SK-N-MC (cell line): Measurements from ENCODE around the gene KDM3B.

ENCODE experiments used
- DNase-seq: peaks from one replicate; pipeline ENCODE4 v3.0.0-alpha.2; 2011; ENCODE audit warnings: low read depth, low spot score
- H3K27ac ChIP-seq: fragments of 200-600 bp; sonication (generic); 2 replicates; pipeline ENCODE4 v1.5.1; 2016; ENCODE audit warnings: mixed run types
- H3K36me3 ChIP-seq: fragments of 200-600 bp; sonication (generic); 2 replicates; pipeline ENCODE4 v1.6.1; 2017; ENCODE audit warnings: antibody characterized with exemption, low read length, mixed read lengths; ENCODE audit not compliant: insufficient read depth
- H3K4me3 ChIP-seq: fragments of 200-600 bp; sonication (generic); 2 replicates; pipeline ENCODE4 v1.5.1; 2016
- H3K9ac ChIP-seq: fragments of 200-600 bp; sonication (generic); 2 replicates; pipeline ENCODE4 v1.8.0; 2017; ENCODE audit warnings: mixed run types, mixed read lengths; ENCODE audit not compliant: insufficient read length
- H3K9me3 ChIP-seq: fragments of 200-600 bp; sonication (generic); 2 replicates; pipeline ENCODE4 v1.6.1; 2017; ENCODE audit warnings: low read depth, mild to moderate bottlenecking, antibody characterized with exemption, low read length, moderate library complexity, mixed read lengths
- EZH2 ChIP-seq: fragments of 200-600 bp; sonication (generic); IDR thresholded peaks from one replicate; pipeline ENCODE4 v1.6.1; 2017; ENCODE audit warnings: antibody characterized with exemption
- FOXP2 ChIP-seq: optimal IDR thresholded peaks from 2 replicates; pipeline ENCODE3; 2011; ENCODE audit warnings: mild to moderate bottlenecking, moderate library complexity; ENCODE audit not compliant: insufficient read depth; ENCODE audit errors: extremely low read length, control extremely low read depth
- POLR2AphosphoS5 ChIP-seq: IDR thresholded peaks from 2 replicates; pipeline ENCODE4 v1.6.1; 2012; ENCODE audit warnings: mild to moderate bottlenecking, low read depth, low read length, borderline replicate concordance

The KDM3B gene

DNA sequence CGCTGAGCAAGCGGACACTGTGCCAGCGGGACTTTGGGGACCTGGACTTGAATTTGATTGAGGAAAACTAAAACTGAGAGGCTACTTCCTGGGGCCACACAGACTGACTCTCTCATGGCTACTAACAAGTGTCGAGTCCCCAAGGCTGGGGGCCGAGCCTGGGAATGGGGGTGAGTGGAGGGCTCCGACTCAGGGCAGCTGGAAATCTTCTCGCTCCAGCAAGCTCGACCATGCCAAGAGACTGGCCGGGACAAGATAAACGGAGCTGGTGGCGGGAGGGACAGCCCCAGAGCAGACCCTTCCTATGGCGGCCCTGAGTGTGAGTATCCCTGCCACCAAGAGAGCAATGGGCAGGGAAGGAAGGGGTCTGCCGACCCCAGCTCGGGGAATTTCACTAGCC lies 5.6 kb upstream of the KDM3B start:
- Histone ChIP-seq H3K9ac (no peak overlapping the region), H3K4me3 (no peak overlapping the region), H3K27ac (no peak overlapping the region), H3K36me3 (peaks cover 63% of the 10 kb centered on the region), H3K9me3 (peaks cover 3% of the 10 kb centered on the region; the same call in 1 of the 2 replicates)
- DNase-seq = no peak
- TF ChIP-seq FOXP2 = no peak
- TF ChIP-seq POLR2AphosphoS5 = no peak
- no peak for TF ChIP-seq EZH2

DNA sequence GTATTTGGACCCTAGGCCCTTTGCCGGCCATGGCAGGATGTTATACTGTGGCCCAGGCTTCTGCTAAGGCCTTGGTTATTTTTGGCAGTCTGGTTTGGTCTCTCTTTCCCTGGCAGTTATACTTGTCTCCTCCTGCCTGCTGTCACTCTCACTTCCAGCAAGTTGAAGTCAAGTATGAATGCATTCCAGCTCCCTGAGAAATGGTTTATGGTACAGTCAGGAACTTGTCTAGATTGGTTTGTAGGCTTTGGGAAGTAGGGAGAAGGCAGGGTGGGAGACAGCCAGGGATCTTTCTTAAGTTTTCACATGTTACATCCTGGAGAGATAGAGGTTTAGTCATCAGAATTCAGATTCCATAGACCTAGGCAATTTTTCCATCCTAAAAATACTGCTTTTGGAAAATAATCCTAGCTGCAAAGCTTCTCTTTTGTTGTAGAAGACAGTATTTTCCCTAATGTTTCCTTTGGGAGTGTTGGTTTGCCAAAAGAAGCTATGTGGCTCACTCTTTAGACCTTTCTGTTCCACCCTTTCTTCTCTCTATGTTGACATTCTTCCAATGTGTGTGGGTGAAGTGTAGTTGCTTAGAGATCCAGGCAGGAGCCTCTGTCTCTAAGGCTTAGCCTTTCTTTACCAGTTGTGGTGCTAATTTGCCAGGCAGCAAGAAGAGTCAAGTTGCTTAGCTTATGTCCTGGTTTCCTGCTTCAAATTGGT lies 2.5 kb upstream of the KDM3B start:
- peaks cover 7% of the 10 kb centered on the region; the same call in 1 of the 2 replicates for H3K9me3 ChIP-seq
- TF ChIP-seq FOXP2 = no peak
- TF ChIP-seq POLR2AphosphoS5 = no peak
- no peak for TF ChIP-seq EZH2
- H3K27ac ChIP-seq = no peak overlapping the region
- H3K36me3 ChIP-seq = peaks cover 47% of the 10 kb centered on the region
- H3K4me3 ChIP-seq = no peak overlapping the region
- no peak for DNase-seq
- no peak overlapping the region for H3K9ac ChIP-seq

DNA sequence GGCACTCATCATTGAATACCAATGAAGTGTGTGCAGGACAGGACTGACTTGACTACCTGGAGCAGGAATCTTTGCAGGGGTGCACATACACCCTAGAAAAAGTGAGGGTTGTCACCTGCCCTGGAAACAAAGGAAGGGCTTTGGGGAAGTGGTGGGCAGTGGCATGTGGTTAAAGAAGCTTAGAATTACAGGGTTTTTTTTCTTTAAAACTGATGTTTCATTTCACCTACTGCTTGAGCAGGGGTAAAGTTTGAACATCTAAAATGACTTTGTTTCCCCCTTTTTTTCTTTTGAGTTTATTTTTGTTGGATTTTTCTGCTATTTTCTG lies 2.0 kb upstream of the KDM3B start:
- no peak overlapping the region for H3K27ac ChIP-seq
- no peak overlapping the region for H3K9ac ChIP-seq
- peaks cover 7% of the 10 kb centered on the region; the same call in 1 of the 2 replicates for H3K9me3 ChIP-seq
- DNase-seq = no peak
- TF ChIP-seq FOXP2 (no peak), POLR2AphosphoS5 (no peak), EZH2 (no peak)
- H3K36me3 ChIP-seq = peaks cover 46% of the 10 kb centered on the region
- H3K4me3 ChIP-seq = no peak overlapping the region

DNA sequence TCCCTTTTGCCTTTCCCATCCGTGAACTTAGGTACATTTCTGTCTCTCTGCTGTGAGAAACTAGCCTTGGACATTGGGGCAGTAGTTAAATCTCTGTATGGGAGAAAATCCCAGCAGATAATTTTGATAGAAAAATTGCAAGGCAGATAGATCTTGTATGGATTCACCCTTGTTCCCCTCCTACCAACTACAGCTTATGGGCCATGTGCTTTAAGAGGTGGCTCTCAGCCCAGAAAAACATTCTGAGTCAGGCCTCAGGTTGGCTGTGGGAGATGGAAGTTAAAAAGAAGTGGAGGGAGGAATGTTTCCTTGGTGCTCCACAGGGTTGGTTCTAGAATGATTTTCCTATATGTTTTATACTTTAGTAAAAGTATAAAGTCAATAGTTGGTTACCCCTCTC lies 1.4 kb upstream of the KDM3B start:
- no peak overlapping the region for H3K27ac ChIP-seq
- no peak for TF ChIP-seq EZH2
- TF ChIP-seq POLR2AphosphoS5 = no peak
- TF ChIP-seq FOXP2 = no peak
- H3K9ac ChIP-seq = no peak overlapping the region
- H3K4me3 ChIP-seq = no peak overlapping the region
- peaks cover 45% of the 10 kb centered on the region for H3K36me3 ChIP-seq
- peaks cover 7% of the 10 kb centered on the region; the same call in 1 of the 2 replicates for H3K9me3 ChIP-seq
- no peak for DNase-seq

DNA sequence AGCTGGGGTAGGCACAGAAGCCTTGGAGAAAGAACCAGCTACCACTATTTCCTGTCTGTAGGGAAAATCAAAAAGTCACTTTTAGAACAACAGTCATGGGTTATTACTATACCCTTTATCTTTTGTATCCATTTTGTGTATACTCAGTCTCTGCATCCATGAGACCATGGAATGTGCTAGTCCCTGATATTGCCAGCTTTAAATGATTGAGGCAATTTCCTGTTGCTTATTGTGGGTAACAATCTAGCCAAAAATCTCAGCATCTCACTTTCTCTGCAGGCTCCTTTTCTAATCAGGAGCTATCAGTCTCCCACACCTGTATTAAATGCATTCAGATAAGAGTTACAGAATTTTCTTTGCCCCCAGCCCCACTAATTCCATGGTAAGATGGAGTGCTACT lies 968 bp upstream of the KDM3B start:
- Histone ChIP-seq H3K9me3 (peaks cover 7% of the 10 kb centered on the region; the same call in 1 of the 2 replicates), H3K36me3 (peaks cover 42% of the 10 kb centered on the region), H3K4me3 (no peak overlapping the region), H3K9ac (no peak overlapping the region), H3K27ac (no peak overlapping the region)
- DNase-seq = no peak
- TF ChIP-seq FOXP2 = no peak
- no peak for TF ChIP-seq EZH2
- TF ChIP-seq POLR2AphosphoS5 = no peak

DNA sequence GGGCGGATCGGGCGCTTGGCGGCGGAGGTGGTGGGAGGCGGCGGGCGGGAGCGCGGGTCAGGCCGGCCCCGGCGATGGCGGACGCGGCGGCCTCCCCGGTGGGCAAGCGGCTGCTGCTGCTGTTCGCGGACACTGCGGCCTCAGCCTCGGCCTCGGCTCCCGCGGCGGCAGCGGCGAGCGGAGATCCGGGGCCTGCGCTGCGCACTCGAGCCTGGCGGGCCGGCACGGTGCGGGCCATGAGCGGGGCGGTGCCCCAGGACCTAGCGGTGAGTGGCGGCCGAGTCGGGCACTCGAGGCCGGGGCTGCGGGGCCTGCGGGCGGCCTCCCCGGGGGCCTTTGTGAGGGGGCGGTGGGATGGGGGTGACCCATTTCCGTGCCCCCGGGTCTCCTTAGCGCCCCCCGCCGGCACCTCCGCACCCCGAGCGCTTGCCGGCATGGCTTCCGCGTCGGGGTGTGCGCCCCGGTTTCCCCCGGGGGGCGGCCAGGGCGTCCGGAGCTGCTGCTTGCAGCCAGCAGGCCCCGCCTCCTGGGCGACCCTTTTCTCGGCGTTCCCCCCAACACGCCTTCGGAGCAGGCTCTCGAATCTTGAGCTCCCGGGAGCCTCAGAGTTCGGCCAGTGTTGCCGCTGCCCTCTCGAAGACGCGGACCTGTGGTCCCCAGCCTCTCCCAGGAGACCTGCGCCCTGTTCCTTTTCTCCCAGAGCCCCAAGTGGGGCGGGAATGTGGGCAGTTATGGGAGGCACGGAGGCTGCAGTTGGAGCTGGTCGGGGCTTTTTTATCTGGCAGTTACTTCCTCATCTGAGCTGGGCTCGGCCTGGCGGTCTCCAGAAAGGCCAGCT lies 456 bp downstream of the KDM3B start:
- Histone ChIP-seq H3K27ac (peak overlapping the region; percentile 65), H3K36me3 (peaks cover 29% of the 10 kb centered on the region), H3K9me3 (peaks cover 7% of the 10 kb centered on the region; the same call in 1 of the 2 replicates), H3K4me3 (peak overlapping the region; percentile 87), H3K9ac (peak overlapping the region; percentile 91)
- TF ChIP-seq FOXP2 = no peak
- no peak for TF ChIP-seq POLR2AphosphoS5
- TF ChIP-seq EZH2 = no peak
- DNase-seq = no peak

DNA sequence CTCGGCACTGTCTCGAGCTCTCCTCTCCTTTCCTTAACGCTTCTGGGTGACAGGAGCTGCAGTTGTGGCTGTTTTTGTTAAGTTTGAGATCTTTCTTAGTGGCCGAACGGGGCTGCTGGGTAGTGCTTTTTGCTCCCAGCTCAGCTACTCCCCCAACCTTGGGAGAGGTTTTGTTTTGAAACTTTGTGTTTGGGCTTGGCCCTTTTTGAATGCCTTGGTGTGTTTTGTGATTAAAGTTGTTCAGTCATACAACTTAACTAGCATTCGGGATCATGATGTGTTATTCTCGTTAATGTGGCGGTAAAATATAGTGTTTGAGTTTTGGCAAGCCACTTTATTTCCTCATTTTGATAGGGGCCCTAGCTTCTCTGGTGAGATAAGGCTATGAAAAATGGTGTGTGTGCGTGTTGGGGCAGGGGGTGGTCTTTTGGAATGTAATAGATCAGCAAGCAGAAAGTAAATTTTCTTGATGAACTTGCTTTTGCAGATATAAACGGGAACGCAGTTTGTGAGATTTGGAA lies 1.1 kb downstream of the KDM3B start:
- Histone ChIP-seq H3K4me3 (peak overlapping the region; percentile 87), H3K27ac (peak overlapping the region; percentile 65), H3K36me3 (peaks cover 22% of the 10 kb centered on the region), H3K9me3 (peaks cover 7% of the 10 kb centered on the region; the same call in 1 of the 2 replicates), H3K9ac (peak overlapping the region; percentile 91)
- no peak for DNase-seq
- TF ChIP-seq FOXP2 = no peak
- TF ChIP-seq EZH2 = no peak
- TF ChIP-seq POLR2AphosphoS5 = no peak

DNA sequence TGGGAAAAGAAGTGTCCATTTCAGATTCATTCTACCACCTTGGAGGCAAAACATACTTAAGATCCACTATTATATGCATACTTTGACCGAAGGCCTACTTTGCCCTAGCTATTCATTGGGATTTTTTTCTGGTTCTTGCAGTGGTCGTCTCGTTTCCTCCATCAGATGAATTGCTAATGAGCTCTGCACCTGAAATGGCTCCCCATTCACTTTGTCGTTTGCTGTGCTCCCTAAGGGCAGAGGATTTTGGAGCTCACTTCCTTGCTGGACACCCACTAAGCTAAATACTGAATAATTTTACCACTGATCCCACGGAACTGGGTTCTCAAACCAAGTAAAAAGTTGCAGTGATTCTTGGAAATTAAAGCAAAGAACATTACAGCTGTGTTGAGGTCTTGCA lies 1.9 kb downstream of the KDM3B start:
- H3K36me3 ChIP-seq = peaks cover 20% of the 10 kb centered on the region
- peak overlapping the region; percentile 91 for H3K9ac ChIP-seq
- TF ChIP-seq EZH2 = no peak
- no peak for TF ChIP-seq FOXP2
- TF ChIP-seq POLR2AphosphoS5 = no peak
- H3K9me3 ChIP-seq = peaks cover 7% of the 10 kb centered on the region; the same call in 1 of the 2 replicates
- no peak for DNase-seq
- H3K4me3 ChIP-seq = peak overlapping the region; percentile 87
- no peak overlapping the region for H3K27ac ChIP-seq
